ENCODE results near the gene RNF151.

GRCh38 chr16:1987198-1987597, 20.5 kb downstream of the RNF151 start:
- no peak for TF ChIP-seq ZNF547 (CRISPR knock-in tag; IDR thresholded peaks at IDR 0.05)
- TF ChIP-seq CTCF (CRISPR knock-in tag; IDR thresholded peaks at IDR 0.05), result no peak
- no peak for TF ChIP-seq TAF1 (CRISPR knock-in tag; IDR thresholded peaks at IDR 0.05)
- TF ChIP-seq MAFK (conservative IDR thresholded peaks at IDR 0.05 in 1 of 2, IDR thresholded peaks at IDR 0.05 in 1 of 2; ENCODE audit: low read length in 2 of 2), result no peak
- no peak for TF ChIP-seq REST (IDR thresholded peaks at IDR 0.05; ENCODE audit: borderline replicate concordance in 1 of 2, low read depth in 1 of 2, low read length in 2 of 2)
- TF ChIP-seq RBFOX2 (IDR thresholded peaks at IDR 0.05; ENCODE audit: low read depth, low read length), result peak; percentile 47; the same call in 1 of the 2 replicates
- TF ChIP-seq MXD4 (CRISPR knock-in tag; IDR thresholded peaks at IDR 0.05), result no peak
- TF ChIP-seq PREB (CRISPR knock-in tag; IDR thresholded peaks at IDR 0.05), result no peak
- no peak for TF ChIP-seq PHF8 (CRISPR knock-in tag; IDR thresholded peaks at IDR 0.05)
- TF ChIP-seq ZFP37 (CRISPR knock-in tag; IDR thresholded peaks at IDR 0.05; ENCODE audit: borderline replicate concordance), result no peak
- TF ChIP-seq FOXJ3 (CRISPR knock-in tag; IDR thresholded peaks at IDR 0.05; ENCODE audit: borderline replicate concordance), result no peak

All from HepG2 (cell line).